Neural progenitor cell (in vitro differentiated cells): ENCODE results near the gene ZMAT5. TPM values are rescaled to one million over a fixed set of nuclear protein-coding genes. Genes with fewer than 3 reads are reported as not detected.

Experiments
- DNase-seq: peaks from one replicate; pipeline ENCODE4 v3.0.0-alpha.2; 2016; ENCODE audit warnings: low spot score
- H2AFZ ChIP-seq: fragments of 200-600 bp; sonication (generic); replicated peaks from 2 replicates; pipeline ENCODE4 v1.6.1; 2016; ENCODE audit warnings: antibody characterized with exemption
- H3F3A ChIP-seq: fragments of 200-600 bp; sonication (generic); 2 replicates; pipeline ENCODE4 v1.6.1; 2016; ENCODE audit warnings: antibody characterized with exemption, low read depth
- H3K27ac ChIP-seq: fragments of 200-600 bp; sonication (generic); 2 replicates; pipeline ENCODE4 v1.5.1; 2016; ENCODE audit warnings: mild to moderate bottlenecking
- H3K27me3 ChIP-seq: fragments of 200-600 bp; sonication (generic); 2 replicates; pipeline ENCODE4 v1.6.1; 2016; ENCODE audit warnings: mild to moderate bottlenecking, moderate library complexity
- H3K36me3 ChIP-seq: fragments of 200-600 bp; sonication (generic); 2 replicates; pipeline ENCODE4 v1.5.1; 2016
- H3K4me1 ChIP-seq: fragments of 200-600 bp; sonication (generic); 2 replicates; pipeline ENCODE4 v1.6.1; 2016; ENCODE audit warnings: mixed run types
- H3K4me2 ChIP-seq: fragments of 200-600 bp; sonication (generic); 2 replicates; pipeline ENCODE4 v1.6.1; 2016
- H3K4me3 ChIP-seq: fragments of 200-600 bp; sonication (generic); 2 replicates; pipeline ENCODE4 v1.5.1; 2016
- H3K79me2 ChIP-seq: fragments of 200-600 bp; sonication (generic); 2 replicates; pipeline ENCODE4 v1.6.1; 2016; ENCODE audit warnings: low read depth
- H3K9ac ChIP-seq: fragments of 200-600 bp; sonication (generic); 2 replicates; pipeline ENCODE4 v1.6.1; 2016
- H3K9me3 ChIP-seq: fragments of 200-600 bp; sonication (generic); 2 replicates; pipeline ENCODE4 v1.5.1; 2016; ENCODE audit warnings: low read depth
- H4K20me1 ChIP-seq: fragments of 200-600 bp; sonication (generic); 2 replicates; pipeline ENCODE4 v1.6.1; 2016; ENCODE audit warnings: low read depth
- H3K27ac Mint-ChIP-seq: 3 replicates; pipeline ENCODE4 v1.8.0; 2021; ENCODE audit warnings: mixed read lengths
- H3K27me3 Mint-ChIP-seq: 2 replicates; pipeline ENCODE4 v1.8.0; 2022; ENCODE audit warnings: low read depth, mild to moderate bottlenecking, inconsistent platforms, moderate library complexity, mixed read lengths; ENCODE audit not compliant: insufficient read depth
- H3K36me3 Mint-ChIP-seq: 3 replicates; pipeline ENCODE4 v1.8.0; 2021; ENCODE audit warnings: mixed read lengths
- H3K4me1 Mint-ChIP-seq: 3 replicates; pipeline ENCODE4 v1.8.0; 2021; ENCODE audit warnings: mixed read lengths
- H3K4me3 Mint-ChIP-seq: 3 replicates; pipeline ENCODE4 v1.8.0; 2021; ENCODE audit warnings: mild to moderate bottlenecking, moderate library complexity, mixed read lengths
- H3K9me3 Mint-ChIP-seq: 3 replicates; pipeline ENCODE4 v1.8.0; 2020; ENCODE audit warnings: mixed read lengths
- EZH2 ChIP-seq: fragments of 200-600 bp; sonication (generic); IDR thresholded peaks from 2 replicates; pipeline ENCODE4 v1.6.1; 2017; ENCODE audit warnings: antibody characterized with exemption, mild to moderate bottlenecking, moderate library complexity
- EZH2phosphoT487 ChIP-seq: fragments of 200-600 bp; sonication (generic); IDR thresholded peaks from 2 replicates; pipeline ENCODE4 v1.6.1; 2017; ENCODE audit warnings: antibody characterized with exemption
- total RNA-seq: library from RNA; depleted of rRNA; stranded (reverse); fragments of >200 nt; gene quantifications from 2 replicates; pipeline ENCODE4 v1.2.3, GENCODE V29; 2015; ENCODE audit warnings: low replicate concordance
- TF ChIP-seq, protein P1 (sequence below): fragments of 200-600 bp; sonication (generic); IDR thresholded peaks from 2 replicates; pipeline ENCODE4 v1.5.1; 2017; ENCODE audit warnings: antibody characterized with exemption, mild to moderate bottlenecking

ZMAT5 gene
- total RNA-seq, 1 donor from 2014 or later = 20.8 TPM

- Histone ChIP-seq H3K79me2 (no peaks in the 10 kb centered on the region), H4K20me1 (no peaks in the 10 kb centered on the region), H3K36me3 (no peaks in the 10 kb centered on the region), H3K4me3 (no peak overlapping the region), H3K4me2 (no peak overlapping the region), H3K27me3 (no peaks in the 10 kb centered on the region), H3K9me3 (no peaks in the 10 kb centered on the region), H3K4me1 (peaks cover 2% of the 10 kb centered on the region), H3K9ac (no peak overlapping the region), H3F3A (no peaks in the 10 kb centered on the region), H3K27ac (no peak overlapping the region), H2AFZ (no peak overlapping the region)
- Mint-ChIP-seq H3K27me3 (peaks cover 3% of the 10 kb centered on the region), H3K4me1 (no peaks in the 10 kb centered on the region), H3K9me3 (no peaks in the 10 kb centered on the region), H3K27ac (no peak overlapping the region), H3K36me3 (peaks cover 5% of the 10 kb centered on the region), H3K4me3 (no peak overlapping the region)
- no peak for DNase-seq
- no peak for TF ChIP-seq EZH2phosphoT487
- TF ChIP-seq, protein P1, sequence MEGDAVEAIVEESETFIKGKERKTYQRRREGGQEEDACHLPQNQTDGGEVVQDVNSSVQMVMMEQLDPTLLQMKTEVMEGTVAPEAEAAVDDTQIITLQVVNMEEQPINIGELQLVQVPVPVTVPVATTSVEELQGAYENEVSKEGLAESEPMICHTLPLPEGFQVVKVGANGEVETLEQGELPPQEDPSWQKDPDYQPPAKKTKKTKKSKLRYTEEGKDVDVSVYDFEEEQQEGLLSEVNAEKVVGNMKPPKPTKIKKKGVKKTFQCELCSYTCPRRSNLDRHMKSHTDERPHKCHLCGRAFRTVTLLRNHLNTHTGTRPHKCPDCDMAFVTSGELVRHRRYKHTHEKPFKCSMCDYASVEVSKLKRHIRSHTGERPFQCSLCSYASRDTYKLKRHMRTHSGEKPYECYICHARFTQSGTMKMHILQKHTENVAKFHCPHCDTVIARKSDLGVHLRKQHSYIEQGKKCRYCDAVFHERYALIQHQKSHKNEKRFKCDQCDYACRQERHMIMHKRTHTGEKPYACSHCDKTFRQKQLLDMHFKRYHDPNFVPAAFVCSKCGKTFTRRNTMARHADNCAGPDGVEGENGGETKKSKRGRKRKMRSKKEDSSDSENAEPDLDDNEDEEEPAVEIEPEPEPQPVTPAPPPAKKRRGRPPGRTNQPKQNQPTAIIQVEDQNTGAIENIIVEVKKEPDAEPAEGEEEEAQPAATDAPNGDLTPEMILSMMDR = no peak
- no peak for TF ChIP-seq EZH2
Observed at GRCh38 chr22:29740216-29740615, 26.6 kb downstream of the ZMAT5 start.

DNA sequence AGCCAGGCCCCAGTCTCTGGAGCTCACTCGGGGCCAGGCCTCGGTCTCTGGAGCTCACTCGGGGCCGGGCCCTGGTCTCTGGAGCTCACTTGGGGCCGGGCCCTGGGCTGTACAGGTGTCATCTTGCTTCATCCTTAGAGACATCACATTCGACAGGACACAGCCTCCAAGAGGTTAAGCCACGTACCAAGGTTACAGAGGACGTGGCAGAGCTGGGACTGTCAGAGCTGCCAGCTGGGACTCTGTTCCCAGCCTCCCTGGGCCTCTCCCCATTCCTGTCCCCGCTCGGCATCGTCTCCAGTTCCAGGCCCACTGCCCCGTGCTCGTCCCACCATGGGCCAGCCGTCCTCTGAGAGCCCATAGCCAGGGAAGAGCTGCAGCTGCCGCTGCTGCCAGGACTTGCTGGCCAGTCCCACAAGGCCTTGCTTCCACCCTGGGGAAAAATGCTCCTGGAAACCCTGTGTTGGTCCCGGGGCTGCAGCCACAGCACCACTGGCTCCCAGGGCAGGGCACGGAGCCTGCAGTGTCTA is 27.4 kb downstream of the ZMAT5 start:
- H3K9me3 Mint-ChIP-seq = no peaks in the 10 kb centered on the region

DNA sequence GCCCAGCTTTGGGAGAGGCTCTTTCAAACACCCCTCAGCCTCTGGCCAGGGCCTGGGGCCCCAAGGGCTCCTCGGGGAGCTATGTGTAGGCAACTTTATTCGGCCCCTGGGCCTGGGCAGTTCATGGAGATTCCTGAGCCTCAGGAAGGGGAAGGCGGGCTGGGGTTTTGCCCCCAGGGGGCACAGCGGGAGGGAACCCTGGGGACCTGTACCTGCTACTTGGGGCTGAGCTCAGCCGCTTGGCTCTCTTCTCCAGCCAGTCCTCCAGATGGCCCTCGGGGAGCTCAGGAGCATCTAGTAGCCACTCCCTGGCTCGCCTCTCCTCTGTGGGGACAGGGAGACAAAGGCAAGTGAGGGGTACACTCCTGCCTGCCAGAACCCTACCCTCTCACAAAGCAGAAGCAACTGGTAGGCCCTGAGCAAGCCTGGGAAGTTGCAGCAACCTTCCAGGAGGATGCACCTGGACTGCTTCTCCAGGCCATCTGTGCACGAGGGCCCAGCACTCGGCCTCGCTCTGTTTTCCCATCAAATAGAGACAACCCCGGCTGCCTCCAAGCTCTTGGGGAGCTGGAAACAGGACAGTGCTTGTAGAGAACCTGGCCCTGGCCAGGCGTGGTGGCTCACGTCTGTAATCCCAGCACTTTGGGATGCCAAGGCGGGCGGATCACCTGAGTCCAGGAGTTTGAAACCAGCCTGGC is 28.5 kb downstream of the ZMAT5 start:
- Histone ChIP-seq H2AFZ (no peak overlapping the region), H3K4me2 (no peak overlapping the region), H3K27me3 (no peaks in the 10 kb centered on the region), H3K4me1 (peaks cover 16% of the 10 kb centered on the region), H3K36me3 (no peaks in the 10 kb centered on the region), H3K79me2 (no peaks in the 10 kb centered on the region), H4K20me1 (peaks cover 8% of the 10 kb centered on the region), H3F3A (no peaks in the 10 kb centered on the region), H3K9ac (no peak overlapping the region), H3K9me3 (no peaks in the 10 kb centered on the region), H3K27ac (no peak overlapping the region), H3K4me3 (no peak overlapping the region)
- TF ChIP-seq EZH2phosphoT487 (no peak), EZH2 (no peak)
- TF ChIP-seq, protein P1 = no peak
- Mint-ChIP-seq H3K9me3 (no peaks in the 10 kb centered on the region), H3K27me3 (peaks cover 2% of the 10 kb centered on the region), H3K36me3 (peaks cover 3% of the 10 kb centered on the region), H3K4me3 (no peak overlapping the region), H3K27ac (no peak overlapping the region), H3K4me1 (peaks cover 10% of the 10 kb centered on the region)
- DNase-seq = no peak

More for the DNA sequence above, 27.4 kb downstream of the ZMAT5 start:
- no peaks in the 10 kb centered on the region for H3K9me3 ChIP-seq
- no peaks in the 10 kb centered on the region for H3K36me3 ChIP-seq
- TF ChIP-seq EZH2phosphoT487 = no peak
- no peak for TF ChIP-seq EZH2
- TF ChIP-seq, protein P1 = no peak
- Mint-ChIP-seq H3K27me3 (peaks cover 3% of the 10 kb centered on the region), H3K4me1 (peaks cover 7% of the 10 kb centered on the region), H3K36me3 (peaks cover 2% of the 10 kb centered on the region), H3K27ac (no peak overlapping the region), H3K4me3 (no peak overlapping the region)
- H3K27ac ChIP-seq = no peak overlapping the region
- H3F3A ChIP-seq = no peaks in the 10 kb centered on the region
- H4K20me1 ChIP-seq = peaks cover 3% of the 10 kb centered on the region
- no peak overlapping the region for H2AFZ ChIP-seq
- H3K9ac ChIP-seq = no peak overlapping the region
- H3K4me1 ChIP-seq = peaks cover 10% of the 10 kb centered on the region
- no peak overlapping the region for H3K4me2 ChIP-seq
- no peak overlapping the region for H3K4me3 ChIP-seq
- H3K79me2 ChIP-seq = no peaks in the 10 kb centered on the region
- DNase-seq = no peak
- H3K27me3 ChIP-seq = no peaks in the 10 kb centered on the region
